Esophagus muscularis mucosa (tissue), 4 donors: ENCODE measurements around the gene UBAC2. TPM values are rescaled to one million over a fixed set of nuclear protein-coding genes. Genes with fewer than 3 reads are reported as not detected.
A peak's percentile ranks its signal among the peaks of the same experiment; 100 is the strongest.

ENCODE experiments used
- DNase-seq: peaks from one replicate; pipeline ENCODE4 v3.0.0-alpha.2; 2017; ENCODE audit errors: extremely low spot score
- H3K27ac ChIP-seq, 4 donors: fragments of 200-600 bp; sonication (generic); replicated peaks in 1 of 4; 1 replicate in 3 of 4; 2 replicates in 1 of 4; pipeline ENCODE4 v1.5.1; 2016 to 2019; ENCODE audit warnings: mild to moderate bottlenecking in 1 of 4
- H3K27me3 ChIP-seq, 4 donors: fragments of 200-600 bp; sonication (generic); one replicate each; pipeline versions ENCODE4 v1.5.1 to v1.6.0; 2016 to 2019
- H3K36me3 ChIP-seq, 4 donors: fragments of 200-600 bp; sonication (generic); one replicate each; pipeline ENCODE4 v1.5.1; 2016 to 2019
- H3K4me1 ChIP-seq, 4 donors: fragments of 200-600 bp; sonication (generic); one replicate each; pipeline ENCODE4 v1.5.1; 2016 to 2019
- H3K4me3 ChIP-seq, 4 donors: fragments of 200-600 bp; sonication (generic); 1 replicate in 2 of 4; 2 replicates in 2 of 4; pipeline ENCODE4 v1.5.1; 2016 to 2019; ENCODE audit warnings: mild to moderate bottlenecking in 4 of 4, moderate library complexity in 1 of 4
- H3K9me3 ChIP-seq, 4 donors: fragments of 200-600 bp; sonication (generic); 1 replicate in 3 of 4; 2 replicates in 1 of 4; pipeline ENCODE4 v1.5.1; 2016 to 2019
- EP300 ChIP-seq: sonication (generic); formaldehyde crosslinking; IDR thresholded peaks from one replicate; pipeline ENCODE4 v1.6.1; 2017; ENCODE audit warnings: antibody characterized with exemption
- POLR2A ChIP-seq: fragments of 450-650 bp; IDR thresholded peaks from one replicate; pipeline ENCODE4 v1.6.1; 2017; ENCODE audit warnings: antibody characterized with exemption, moderate library complexity, mild to moderate bottlenecking, low read depth
- POLR2AphosphoS5 ChIP-seq, 2 donors: sonication (generic); formaldehyde crosslinking; IDR thresholded peaks; one replicate each; pipeline ENCODE4 v1.6.1; 2017; ENCODE audit warnings: antibody characterized with exemption in 2 of 2
- WGBS: methylation state at CpG from one replicate; pipeline ENCODE4 v1.1.5; 2018; 5-methylcytosine and 5-hydroxymethylcytosine counted together
- intact Hi-C: fragments of 100-400 bp; cut with DNase I; formaldehyde crosslinking; loops from one replicate; pipeline ENCODE4 v1.15.1; 2023
- total RNA-seq, 4 donors: library from RNA; depleted of rRNA; stranded (reverse); fragments of >200 nt; gene quantifications; one replicate each; pipeline versions ENCODE4 v1.1.0 to v1.2.1, GENCODE V29; 2016
- TF ChIP-seq, protein P1 (sequence below), 3 experiments: fragments of 200-600 bp in 2 of 3; fragments of 450-650 bp in 1 of 3; sonication (generic) in 2 of 3; IDR thresholded peaks; one replicate each; pipeline ENCODE4 v1.5.1; 2017 to 2019; ENCODE audit warnings: antibody characterized with exemption in 3 of 3, mild to moderate bottlenecking in 2 of 3, moderate library complexity in 1 of 3

Gene UBAC2
- total RNA-seq, 4 donors from 2014 or later = 42.6 to 62.1 (median 50.9) TPM

- Histone ChIP-seq H3K4me3 (no peak overlapping the region), H3K27me3 (no peaks in the 10 kb centered on the region), H3K4me1 (peaks cover 33 to 67% (median 62%) of the 10 kb centered on the region in 4 donors), H3K36me3 (no peaks in the 10 kb centered on the region), H3K9me3 (no peaks in the 10 kb centered on the region), H3K27ac (peak overlapping the region in 3 of 4 donors; percentile 3 to 22 (median 21))
- intact Hi-C loops = no loop called here
- WGBS = 73% methylated on average over 10 of the region's 10 CpGs
- DNase-seq = no peak
- TF ChIP-seq POLR2AphosphoS5 (IDR thresholded peaks at IDR 0.05) = no peak
- TF ChIP-seq, protein P1, sequence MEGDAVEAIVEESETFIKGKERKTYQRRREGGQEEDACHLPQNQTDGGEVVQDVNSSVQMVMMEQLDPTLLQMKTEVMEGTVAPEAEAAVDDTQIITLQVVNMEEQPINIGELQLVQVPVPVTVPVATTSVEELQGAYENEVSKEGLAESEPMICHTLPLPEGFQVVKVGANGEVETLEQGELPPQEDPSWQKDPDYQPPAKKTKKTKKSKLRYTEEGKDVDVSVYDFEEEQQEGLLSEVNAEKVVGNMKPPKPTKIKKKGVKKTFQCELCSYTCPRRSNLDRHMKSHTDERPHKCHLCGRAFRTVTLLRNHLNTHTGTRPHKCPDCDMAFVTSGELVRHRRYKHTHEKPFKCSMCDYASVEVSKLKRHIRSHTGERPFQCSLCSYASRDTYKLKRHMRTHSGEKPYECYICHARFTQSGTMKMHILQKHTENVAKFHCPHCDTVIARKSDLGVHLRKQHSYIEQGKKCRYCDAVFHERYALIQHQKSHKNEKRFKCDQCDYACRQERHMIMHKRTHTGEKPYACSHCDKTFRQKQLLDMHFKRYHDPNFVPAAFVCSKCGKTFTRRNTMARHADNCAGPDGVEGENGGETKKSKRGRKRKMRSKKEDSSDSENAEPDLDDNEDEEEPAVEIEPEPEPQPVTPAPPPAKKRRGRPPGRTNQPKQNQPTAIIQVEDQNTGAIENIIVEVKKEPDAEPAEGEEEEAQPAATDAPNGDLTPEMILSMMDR (IDR thresholded peaks at IDR 0.05) = no peak
- no peak for TF ChIP-seq POLR2A
- TF ChIP-seq EP300 = no peak
These were observed 85.0 kb downstream of the UBAC2 start for GRCh38 chr13:99285432-99286182.

DNA sequence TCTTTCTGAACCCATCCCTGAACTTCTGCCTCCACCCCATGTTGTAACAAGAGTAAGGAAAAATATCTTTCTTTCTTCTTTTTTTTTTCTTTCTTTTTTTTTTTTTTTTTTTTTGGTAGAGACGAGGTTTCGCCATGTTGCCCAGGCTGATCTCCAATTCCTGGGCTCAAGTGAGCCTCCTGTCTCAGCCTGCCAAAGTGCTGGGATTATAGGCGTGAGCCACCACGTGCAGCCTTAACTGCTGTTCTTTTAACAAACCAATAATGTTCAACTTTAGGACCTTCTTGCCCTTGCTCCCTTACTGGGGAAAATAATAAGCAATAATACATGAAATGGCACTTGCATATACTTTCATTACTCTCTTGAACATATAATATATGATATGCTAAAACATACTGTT, 86.9 kb downstream of the UBAC2 start:
- H3K4me1 ChIP-seq = peaks cover 27 to 54% (median 52%) of the 10 kb centered on the region in 4 donors
- H3K36me3 ChIP-seq = no peaks in the 10 kb centered on the region
- no peak for TF ChIP-seq POLR2A
- TF ChIP-seq POLR2AphosphoS5 (IDR thresholded peaks at IDR 0.05) = no peak
- TF ChIP-seq, protein P1 (IDR thresholded peaks at IDR 0.05) = no peak
- no peak for TF ChIP-seq EP300
- no peak for DNase-seq
- 83% methylated on average over 4 of the region's 4 CpGs for WGBS
- no peak overlapping the region for H3K4me3 ChIP-seq
- H3K9me3 ChIP-seq = no peaks in the 10 kb centered on the region
- intact Hi-C loops = no loop called here
- no peak overlapping the region for H3K27ac ChIP-seq
- no peaks in the 10 kb centered on the region for H3K27me3 ChIP-seq

- H3K4me1 ChIP-seq = peaks cover 25 to 49% (median 46%) of the 10 kb centered on the region in 4 donors
These were observed 87.4 kb downstream of the UBAC2 start for GRCh38 chr13:99288089-99288488.

DNA sequence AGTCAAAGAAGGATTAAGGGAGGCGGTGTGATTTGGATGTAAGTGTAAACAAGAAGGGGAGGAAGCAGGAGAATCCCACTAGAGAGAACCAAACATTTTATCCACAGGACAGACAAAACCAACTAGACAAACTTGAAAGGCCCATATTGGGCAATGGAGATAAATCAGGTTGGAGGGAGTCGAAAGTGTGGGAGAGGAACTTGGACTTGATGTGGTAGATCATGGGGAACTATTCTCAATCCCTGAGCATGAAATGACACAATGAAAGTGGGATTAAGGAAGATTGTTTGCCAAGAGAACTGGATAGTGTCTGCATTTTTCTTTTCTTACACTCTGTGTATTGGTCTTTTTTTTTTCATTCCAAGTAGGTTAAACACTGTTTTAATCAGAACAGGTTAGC, 88.6 kb downstream of the UBAC2 start:
- peak overlapping the region in 1 of 4 donors; percentile 3 for H3K27ac ChIP-seq
- intact Hi-C loops = no loop called here
- DNase-seq = no peak
- peaks cover 0 to 4% (median 0%) of the 10 kb centered on the region in 4 donors for H3K36me3 ChIP-seq
- H3K27me3 ChIP-seq = no peaks in the 10 kb centered on the region
- no peak overlapping the region for H3K4me3 ChIP-seq
- H3K4me1 ChIP-seq = peaks cover 22 to 41% (median 37%) of the 10 kb centered on the region in 4 donors
- H3K9me3 ChIP-seq = no peaks in the 10 kb centered on the region
- TF ChIP-seq POLR2A (no peak), EP300 (no peak), POLR2AphosphoS5 (IDR thresholded peaks at IDR 0.05) (no peak)
- TF ChIP-seq, protein P1 (IDR thresholded peaks at IDR 0.05) = no peak
- WGBS = 66% methylated on average over 2 of the region's 2 CpGs

More at GRCh38 chr13:99288089-99288488, 87.4 kb downstream of the UBAC2 start:
- Histone ChIP-seq H3K4me3 (no peak overlapping the region), H3K9me3 (no peaks in the 10 kb centered on the region), H3K27me3 (no peaks in the 10 kb centered on the region), H3K27ac (peak overlapping the region in 1 of 4 donors; percentile 10), H3K36me3 (no peaks in the 10 kb centered on the region)
- intact Hi-C loops = no loop called here
- TF ChIP-seq POLR2AphosphoS5 (IDR thresholded peaks at IDR 0.05) (no peak), POLR2A (no peak), EP300 (no peak)
- TF ChIP-seq, protein P1 (IDR thresholded peaks at IDR 0.05) = no peak
- no peak for DNase-seq
- 62% methylated on average over 2 of the region's 2 CpGs for WGBS
